ENCODE data around the gene SOX5. TPM values are rescaled to one million over a fixed set of nuclear protein-coding genes. Genes with fewer than 3 reads are reported as not detected.

The SOX5 gene
- total and polyA plus RNA-seq, 9 of the 15 experiments (the other 6 are each of a cell fraction or from before 2014, with no cell fraction given): 8.3 to 16.5 (median 11.9) TPM

GRCh38 chr12:23611320-23611719 lies 338.1 kb downstream of the SOX5 start (continued):
- TF ChIP-seq PBX2 (CRISPR knock-in tag; IDR thresholded peaks at IDR 0.05; ENCODE audit: low read depth) (no peak), PBX2 (tag; conservative IDR thresholded peaks at IDR 0.05; ENCODE audit: low read depth) (peak; percentile 65), NFE2 (IDR thresholded peaks at IDR 0.05; ENCODE audit: low read depth) (peak; percentile 47)

DNA sequence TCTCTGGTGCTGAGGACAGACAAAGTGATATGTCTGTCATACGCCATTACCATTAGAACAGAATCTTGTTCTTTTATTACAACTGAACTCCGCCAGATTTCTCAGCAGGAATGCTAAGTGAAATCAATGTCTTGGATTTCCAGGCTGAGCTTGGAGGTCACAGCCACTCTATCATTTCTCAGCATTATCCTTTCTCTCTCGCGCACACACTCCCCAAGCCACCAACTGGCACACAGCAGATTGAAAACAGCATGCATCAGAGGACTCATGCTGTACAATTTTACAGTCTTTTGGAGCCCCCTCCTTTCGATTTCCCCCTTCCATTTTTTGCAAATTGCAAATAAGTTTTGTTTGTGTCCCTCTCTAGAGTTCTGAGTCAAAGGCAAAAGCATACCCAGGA lies 348.6 kb downstream of the SOX5 start:
- no peaks in the 10 kb centered on the region for H4K20me1 ChIP-seq (replicated peaks; ENCODE audit: control insufficient read depth, insufficient read depth, low read length)
- no peak overlapping the region for H3K27ac ChIP-seq (ENCODE audit: extremely low read depth, low read depth, low read length)
- WGBS (ENCODE audit: insufficient coverage, low coverage, missing lambda C conversion rate): 80% methylated on average over 3 of the region's 5 CpGs
- H3K36me3 ChIP-seq (ENCODE audit: control insufficient read depth, insufficient read depth, low read length): peaks cover 18% of the 10 kb centered on the region; the same call in 1 of the 3 replicates
- intact Hi-C loops (cut with micrococcal nuclease) (no loop called here), in situ Hi-C loops (cut with MboI) (no loop called here)
- H3K9me1 ChIP-seq (ENCODE audit: control insufficient read depth, insufficient read depth, low read length): no peaks in the 10 kb centered on the region
- no peaks in the 10 kb centered on the region for H3K4me1 ChIP-seq (replicated peaks in 1 of 2; ENCODE audit: control insufficient read depth in 2 of 2, insufficient read depth in 2 of 2, low read length in 2 of 2)
- POLR2A ChIA-PET: no interaction called here
- no peak overlapping the region for H2AFZ ChIP-seq (ENCODE audit: low read depth, low read length)
- H3K4me3 ChIP-seq: no peak overlapping the region
- peaks cover 11% of the 10 kb centered on the region for H3K9me3 ChIP-seq (replicated peaks; ENCODE audit: control insufficient read depth, insufficient read depth, low read depth, low read length)
- DNase-seq (ENCODE audit: extremely low read depth in 1 of 4, low spot score in 3 of 4): no peak
- TF ChIP-seq, protein P1, sequence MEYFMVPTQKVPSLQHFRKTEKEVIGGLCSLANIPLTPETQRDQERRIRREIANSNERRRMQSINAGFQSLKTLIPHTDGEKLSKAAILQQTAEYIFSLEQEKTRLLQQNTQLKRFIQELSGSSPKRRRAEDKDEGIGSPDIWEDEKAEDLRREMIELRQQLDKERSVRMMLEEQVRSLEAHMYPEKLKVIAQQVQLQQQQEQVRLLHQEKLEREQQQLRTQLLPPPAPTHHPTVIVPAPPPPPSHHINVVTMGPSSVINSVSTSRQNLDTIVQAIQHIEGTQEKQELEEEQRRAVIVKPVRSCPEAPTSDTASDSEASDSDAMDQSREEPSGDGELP (CRISPR knock-in tag; IDR thresholded peaks at IDR 0.05; ENCODE audit: borderline replicate concordance): no peak
- peak; percentile 95 for TF ChIP-seq ZNF274 (IDR thresholded peaks at IDR 0.05; ENCODE audit: borderline replicate concordance, low read depth, low read length)
- ATAC-seq: no peak
- H3K79me2 ChIP-seq (ENCODE audit: control insufficient read depth, insufficient read depth, low read length): no peaks in the 10 kb centered on the region
- no peaks in the 10 kb centered on the region for H3K27me3 ChIP-seq (ENCODE audit: control insufficient read depth in 2 of 2, insufficient read depth in 2 of 2, low read length in 2 of 2)
- no peak overlapping the region for H3K4me2 ChIP-seq (ENCODE audit: insufficient read depth, low read length)
- CTCF ChIA-PET (ENCODE audit: low intra/inter-chr PET ratio): no interaction called here
- H3K9ac ChIP-seq (ENCODE audit: insufficient read depth in 1 of 2, low read depth in 2 of 2, low read length in 2 of 2): no peak overlapping the region
- BruUV-seq (replicated peaks): no TSS peak
- no peak for FAIRE-seq
